ENCODE data around the gene RILPL1.
"Not testable (repeated sequence)": the region's sequence is repeated elsewhere in the genome, so short reads cannot be mapped to it uniquely, and the experiment has no call there.

DNA sequence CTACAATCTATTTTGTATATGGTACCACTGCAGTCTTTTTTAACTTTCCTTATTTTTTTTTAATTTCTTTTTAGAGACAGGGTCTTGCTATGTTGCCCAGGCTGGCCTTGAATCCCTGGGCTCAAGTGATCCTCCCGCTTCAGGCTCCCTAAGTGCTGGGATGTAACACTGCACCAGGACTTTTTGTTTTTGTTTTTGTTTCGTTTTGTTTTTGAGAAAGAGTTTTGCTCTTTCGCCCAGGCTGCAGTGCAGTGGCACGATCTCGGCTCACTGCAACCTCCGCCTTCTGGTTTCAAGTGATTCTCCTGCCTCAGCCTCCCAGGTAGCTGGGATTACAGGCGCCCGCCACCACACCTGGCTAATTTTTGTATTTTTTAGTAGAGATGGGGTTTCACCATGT is 104.4 kb downstream of the RILPL1 start:
- not testable (repeated sequence) for TF ChIP-seq POLR2AphosphoS5, POLR2A (IDR thresholded peaks at IDR 0.05)
- TF ChIP-seq, protein P1, sequence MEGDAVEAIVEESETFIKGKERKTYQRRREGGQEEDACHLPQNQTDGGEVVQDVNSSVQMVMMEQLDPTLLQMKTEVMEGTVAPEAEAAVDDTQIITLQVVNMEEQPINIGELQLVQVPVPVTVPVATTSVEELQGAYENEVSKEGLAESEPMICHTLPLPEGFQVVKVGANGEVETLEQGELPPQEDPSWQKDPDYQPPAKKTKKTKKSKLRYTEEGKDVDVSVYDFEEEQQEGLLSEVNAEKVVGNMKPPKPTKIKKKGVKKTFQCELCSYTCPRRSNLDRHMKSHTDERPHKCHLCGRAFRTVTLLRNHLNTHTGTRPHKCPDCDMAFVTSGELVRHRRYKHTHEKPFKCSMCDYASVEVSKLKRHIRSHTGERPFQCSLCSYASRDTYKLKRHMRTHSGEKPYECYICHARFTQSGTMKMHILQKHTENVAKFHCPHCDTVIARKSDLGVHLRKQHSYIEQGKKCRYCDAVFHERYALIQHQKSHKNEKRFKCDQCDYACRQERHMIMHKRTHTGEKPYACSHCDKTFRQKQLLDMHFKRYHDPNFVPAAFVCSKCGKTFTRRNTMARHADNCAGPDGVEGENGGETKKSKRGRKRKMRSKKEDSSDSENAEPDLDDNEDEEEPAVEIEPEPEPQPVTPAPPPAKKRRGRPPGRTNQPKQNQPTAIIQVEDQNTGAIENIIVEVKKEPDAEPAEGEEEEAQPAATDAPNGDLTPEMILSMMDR (IDR thresholded peaks at IDR 0.05) = not testable (repeated sequence)
